Measurements from ENCODE around the gene TPP1. TPM values are rescaled to one million over a fixed set of nuclear protein-coding genes. Genes with fewer than 3 reads are reported as not detected.

TPP1 gene
- total RNA-seq, 1 experiment from 2014 or later = 61.7 TPM

GRCh38 chr11:6642957-6643356 is 23.7 kb upstream of the TPP1 start:
- H3K4me3 ChIP-seq (ENCODE audit: low read depth, low read length) = no peak overlapping the region
- ChIA-PET POLR2A (no interaction called here), CTCF (no interaction called here)
- BruUV-seq (replicated peaks) = no TSS peak
- Mint-ChIP-seq H3K9me3 (ENCODE audit: unreplicated experiment) (no peaks in the 10 kb centered on the region), H3K27me3 (ENCODE audit: insufficient read depth, unreplicated experiment) (no peaks in the 10 kb centered on the region), H3K27ac (ENCODE audit: unreplicated experiment) (no peak overlapping the region), H3K4me1 (ENCODE audit: low read depth, unreplicated experiment) (no peaks in the 10 kb centered on the region), H3K4me3 (ENCODE audit: unreplicated experiment) (no peak overlapping the region), H3K36me3 (ENCODE audit: insufficient read depth, unreplicated experiment) (no peaks in the 10 kb centered on the region)
- H3K4me1 ChIP-seq = peaks cover 4% of the 10 kb centered on the region
- intact Hi-C loops (cut with micrococcal nuclease; ENCODE audit: unreplicated experiment) = no loop called here
- no peaks in the 10 kb centered on the region; the same call in 1 of the 2 replicates for H3K27me3 ChIP-seq (replicated peaks; ENCODE audit: control insufficient read depth, insufficient read depth, low read length)
- H3K36me3 ChIP-seq (ENCODE audit: control insufficient read depth, insufficient read depth, low read length) = no peaks in the 10 kb centered on the region
- no peak for DNase-seq
- no peaks in the 10 kb centered on the region for H3K9me3 ChIP-seq
- no peak for TF ChIP-seq CTCF (IDR thresholded peaks at IDR 0.05; ENCODE audit: insufficient read depth in 1 of 2, low read depth in 1 of 2, low read length in 1 of 2, severe bottlenecking in 1 of 2, unreplicated experiment in 1 of 2)

- no peaks in the 10 kb centered on the region for H3K4me1 Mint-ChIP-seq (ENCODE audit: low read depth, unreplicated experiment)
- no peaks in the 10 kb centered on the region for H3K27me3 Mint-ChIP-seq (ENCODE audit: insufficient read depth, unreplicated experiment)
- H3K27me3 ChIP-seq (replicated peaks; ENCODE audit: control insufficient read depth, insufficient read depth, low read length) = no peaks in the 10 kb centered on the region; the same call in 1 of the 2 replicates
- H3K9me3 ChIP-seq = no peaks in the 10 kb centered on the region
- H3K4me3 ChIP-seq (ENCODE audit: low read depth, low read length) = no peak overlapping the region
- H3K36me3 Mint-ChIP-seq (ENCODE audit: insufficient read depth, unreplicated experiment) = no peaks in the 10 kb centered on the region
- no peaks in the 10 kb centered on the region for H3K9me3 Mint-ChIP-seq (ENCODE audit: unreplicated experiment)
- DNase-seq = no peak
- BruUV-seq (replicated peaks) = no TSS peak
- H3K4me3 Mint-ChIP-seq (ENCODE audit: unreplicated experiment) = no peak overlapping the region
- peaks cover 8% of the 10 kb centered on the region for H3K4me1 ChIP-seq
- POLR2A ChIA-PET = no interaction called here
- CTCF ChIA-PET = no interaction called here
- no peak for TF ChIP-seq CTCF (IDR thresholded peaks at IDR 0.05; ENCODE audit: insufficient read depth in 1 of 2, low read depth in 1 of 2, low read length in 1 of 2, severe bottlenecking in 1 of 2, unreplicated experiment in 1 of 2)
- H3K27ac Mint-ChIP-seq (ENCODE audit: unreplicated experiment) = no peak overlapping the region
- intact Hi-C loops (cut with micrococcal nuclease; ENCODE audit: unreplicated experiment) = no loop called here
- H3K36me3 ChIP-seq (ENCODE audit: control insufficient read depth, insufficient read depth, low read length) = no peaks in the 10 kb centered on the region
Measured at GRCh38 chr11:6640985-6641701, 21.9 kb upstream of the TPP1 start.

GRCh38 chr11:6640036-6640984 is 21.1 kb upstream of the TPP1 start:
- no peak overlapping the region for H3K27ac Mint-ChIP-seq (ENCODE audit: unreplicated experiment)
- no peaks in the 10 kb centered on the region for H3K36me3 ChIP-seq (ENCODE audit: control insufficient read depth, insufficient read depth, low read length)
- TF ChIP-seq CTCF (IDR thresholded peaks at IDR 0.05; ENCODE audit: insufficient read depth in 1 of 2, low read depth in 1 of 2, low read length in 1 of 2, severe bottlenecking in 1 of 2, unreplicated experiment in 1 of 2) = no peak
- no peaks in the 10 kb centered on the region for H3K36me3 Mint-ChIP-seq (ENCODE audit: insufficient read depth, unreplicated experiment)
- H3K4me1 Mint-ChIP-seq (ENCODE audit: low read depth, unreplicated experiment) = no peaks in the 10 kb centered on the region
- no peak for DNase-seq
- CTCF ChIA-PET = no interaction called here
- H3K9me3 Mint-ChIP-seq (ENCODE audit: unreplicated experiment) = no peaks in the 10 kb centered on the region
- no peak overlapping the region for H3K4me3 Mint-ChIP-seq (ENCODE audit: unreplicated experiment)
- H3K4me3 ChIP-seq (ENCODE audit: low read depth, low read length) = no peak overlapping the region
- no peaks in the 10 kb centered on the region; the same call in 1 of the 2 replicates for H3K27me3 ChIP-seq (replicated peaks; ENCODE audit: control insufficient read depth, insufficient read depth, low read length)
- peaks cover 14% of the 10 kb centered on the region for H3K4me1 ChIP-seq
- no peaks in the 10 kb centered on the region for H3K27me3 Mint-ChIP-seq (ENCODE audit: insufficient read depth, unreplicated experiment)
- intact Hi-C loops (cut with micrococcal nuclease; ENCODE audit: unreplicated experiment) = no loop called here
- H3K9me3 ChIP-seq = no peaks in the 10 kb centered on the region
- no TSS peak for BruUV-seq (replicated peaks)
- POLR2A ChIA-PET = no interaction called here
